ENCODE results near the gene RAB40B.

GRCh38 chr17:82737967-82738877 is 39.7 kb upstream of the RAB40B start:
- no peak for TF ChIP-seq CTCF (IDR thresholded peaks at IDR 0.05; ENCODE audit: low read length)
- no peak for TF ChIP-seq EZH2 (optimal IDR thresholded peaks at IDR 0.05; ENCODE audit: low read depth, low read length)
- no peak for TF ChIP-seq EZH2phosphoT487 (IDR thresholded peaks at IDR 0.05; ENCODE audit: low read length)
